Myocyte (in vitro differentiated cells): ENCODE results near the gene WNT11. TPM values are rescaled to one million over a fixed set of nuclear protein-coding genes. Genes with fewer than 3 reads are reported as not detected.

Experiments
- DNase-seq: peaks from one replicate; pipeline ENCODE4 v3.0.0-alpha.2; 2012; ENCODE audit warnings: low read depth
- total RNA-seq: library from RNA; depleted of rRNA; stranded (reverse); fragments of >200 nt; gene quantifications from 2 replicates; pipeline ENCODE4 v1.2.3, GENCODE V29; 2014

Gene WNT11
- total RNA-seq, 1 donor from 2014 or later = 0.24 TPM

DNA sequence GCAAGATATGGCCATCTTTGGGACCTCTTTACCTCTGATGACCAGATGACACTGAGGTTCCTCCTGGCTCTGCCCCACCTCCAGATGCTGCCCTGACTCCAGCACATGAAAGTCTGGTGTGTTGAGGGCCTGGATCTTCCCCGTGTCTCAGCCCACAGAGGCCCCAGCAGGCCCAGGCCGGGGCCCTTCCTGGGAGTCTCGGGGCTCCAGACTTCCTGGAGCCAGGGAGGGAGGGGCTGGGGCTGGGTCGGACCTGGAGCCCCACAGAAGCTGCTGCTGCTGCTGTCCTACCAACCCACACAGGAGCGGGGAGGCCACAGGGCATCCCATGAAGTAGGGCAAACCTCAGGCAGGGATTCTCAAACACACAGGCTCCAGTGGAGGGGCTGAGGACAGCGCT, 32.2 kb upstream of the WNT11 start:
- no peak for DNase-seq

DNA sequence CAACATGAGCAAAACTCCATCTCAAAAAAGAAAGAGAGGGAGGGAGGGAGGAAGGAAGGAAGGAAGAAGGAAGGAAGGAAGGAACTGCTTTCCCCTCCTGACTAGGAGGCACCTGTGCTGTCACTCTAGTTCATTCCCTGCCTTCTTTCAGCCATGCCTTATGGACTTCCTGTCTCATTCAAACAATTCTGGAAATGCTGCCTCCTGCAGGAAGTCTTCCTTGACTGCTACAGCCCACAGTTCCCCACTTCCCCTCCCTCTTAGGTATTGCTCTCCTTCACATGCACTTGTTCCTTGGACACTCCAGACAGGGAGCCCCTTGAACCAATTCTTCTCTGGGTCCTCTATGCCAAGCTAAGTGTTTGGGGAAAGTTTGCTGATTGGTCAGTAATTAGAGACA, 31.6 kb upstream of the WNT11 start:
- DNase-seq = peak; percentile 36

DNA sequence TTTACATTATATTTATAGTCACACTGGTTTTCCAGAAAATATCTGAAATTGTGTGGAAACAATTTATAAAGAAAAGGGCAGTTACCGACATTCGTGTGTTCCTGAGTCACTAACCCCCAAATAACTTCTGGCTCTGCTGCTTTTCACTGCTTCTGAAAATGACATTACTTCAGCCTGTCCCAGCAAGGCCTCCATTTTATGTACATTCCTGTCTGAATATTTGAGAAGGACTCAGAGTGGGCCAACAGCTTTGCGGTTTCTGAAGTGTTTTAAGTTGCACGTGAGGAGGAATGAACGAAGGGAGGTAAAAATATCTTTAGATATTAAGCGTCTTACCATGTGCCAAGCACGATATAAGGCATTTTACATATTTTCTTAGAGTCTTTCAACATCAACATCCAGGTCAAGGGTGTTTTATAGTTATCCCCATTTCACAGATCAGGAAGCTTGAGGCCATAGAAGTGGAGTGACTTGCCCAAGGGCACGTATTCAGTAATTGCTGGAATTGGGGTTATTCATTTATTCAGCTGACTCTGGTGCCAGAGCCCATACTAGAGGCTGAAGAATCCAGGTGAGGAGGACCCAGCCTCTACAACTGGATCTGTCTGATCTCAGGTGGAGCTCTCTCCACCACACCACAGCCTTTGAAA, 30.8 kb upstream of the WNT11 start:
- DNase-seq = no peak

GRCh38 chr11:76236092-76236999, 30.0 kb upstream of the WNT11 start:
- DNase-seq = peak; percentile 77

DNA sequence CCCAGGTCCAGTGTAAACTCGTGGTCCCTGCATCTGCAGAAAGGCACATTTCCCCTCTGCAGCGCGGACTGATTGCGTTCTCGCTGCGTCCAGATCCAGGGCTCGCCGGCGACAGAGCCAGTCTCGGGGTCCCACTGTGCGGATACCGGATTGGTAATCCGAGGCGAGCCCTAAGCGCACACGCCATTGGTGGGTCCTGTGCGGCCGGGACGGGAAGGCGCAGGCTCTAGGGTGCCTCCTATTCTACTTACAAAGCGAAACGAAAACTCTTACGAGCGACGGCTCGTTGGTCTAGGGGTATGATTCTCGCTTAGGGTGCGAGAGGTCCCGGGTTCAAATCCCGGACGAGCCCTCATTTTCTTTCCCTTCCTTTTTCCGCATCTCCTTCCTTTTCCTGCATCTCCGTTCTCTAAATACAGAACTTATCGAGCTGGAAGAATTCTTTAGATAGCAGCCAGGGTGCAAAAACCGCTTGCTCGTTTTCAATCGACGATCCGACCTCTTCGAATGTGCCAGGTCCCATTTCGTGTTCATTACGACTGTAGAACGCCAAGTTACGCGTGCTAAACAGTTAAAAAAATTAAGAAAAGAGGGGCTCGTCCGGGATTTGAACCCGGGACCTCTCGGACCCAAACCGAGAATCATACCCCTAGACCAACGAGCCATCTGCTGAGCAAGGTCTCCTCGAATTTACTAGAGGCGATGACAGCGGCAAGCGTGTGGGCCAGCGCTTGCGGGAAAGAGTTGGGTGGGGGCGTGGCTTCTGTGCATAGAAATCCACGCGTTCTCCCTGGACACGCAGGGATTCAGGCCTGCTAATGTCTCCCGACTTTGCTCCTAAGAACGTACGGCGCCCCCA, 29.2 kb upstream of the WNT11 start:
- peak; percentile 95 for DNase-seq

DNA sequence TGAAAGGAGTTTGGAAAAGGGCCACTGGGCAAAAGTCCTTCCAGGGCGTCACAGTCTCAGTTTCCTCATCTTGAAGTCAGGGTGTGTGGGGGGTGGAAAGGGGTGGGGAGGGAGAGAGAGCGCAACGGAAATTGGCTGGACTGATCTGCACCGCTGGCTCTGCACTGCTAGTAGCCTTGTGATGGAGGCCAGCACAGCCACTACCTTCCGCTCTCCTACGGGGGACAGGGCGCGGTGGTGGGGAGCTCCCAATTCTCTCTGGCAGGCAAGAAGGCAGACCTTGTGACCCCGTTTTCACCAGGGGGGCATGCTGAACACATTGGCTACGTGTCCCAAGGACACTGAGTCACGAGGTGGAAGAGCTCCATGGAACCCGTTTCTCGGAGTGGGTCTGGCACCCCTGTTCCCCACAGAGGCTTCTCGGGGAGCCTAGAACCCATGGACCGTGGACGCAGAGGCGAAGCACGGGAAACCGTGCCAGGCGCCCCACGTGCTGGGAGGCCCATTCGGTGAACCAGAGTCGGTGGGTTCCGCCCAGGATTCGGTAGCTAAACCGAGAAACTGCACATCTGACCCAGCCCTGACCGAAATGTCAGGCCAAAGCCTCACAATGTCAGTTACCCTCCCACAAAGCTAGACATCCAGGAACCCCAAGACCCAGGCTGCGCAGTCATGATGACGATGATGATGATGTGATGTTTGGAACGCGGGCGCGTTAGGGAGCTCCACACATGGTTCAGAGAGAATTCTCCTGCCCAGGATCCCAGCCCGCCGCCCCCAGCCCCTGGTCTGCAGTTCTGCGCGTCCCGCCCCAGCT, 28.3 kb upstream of the WNT11 start:
- no peak for DNase-seq

GRCh38 chr11:76234021-76234415, 27.7 kb upstream of the WNT11 start:
- no peak for DNase-seq

DNA sequence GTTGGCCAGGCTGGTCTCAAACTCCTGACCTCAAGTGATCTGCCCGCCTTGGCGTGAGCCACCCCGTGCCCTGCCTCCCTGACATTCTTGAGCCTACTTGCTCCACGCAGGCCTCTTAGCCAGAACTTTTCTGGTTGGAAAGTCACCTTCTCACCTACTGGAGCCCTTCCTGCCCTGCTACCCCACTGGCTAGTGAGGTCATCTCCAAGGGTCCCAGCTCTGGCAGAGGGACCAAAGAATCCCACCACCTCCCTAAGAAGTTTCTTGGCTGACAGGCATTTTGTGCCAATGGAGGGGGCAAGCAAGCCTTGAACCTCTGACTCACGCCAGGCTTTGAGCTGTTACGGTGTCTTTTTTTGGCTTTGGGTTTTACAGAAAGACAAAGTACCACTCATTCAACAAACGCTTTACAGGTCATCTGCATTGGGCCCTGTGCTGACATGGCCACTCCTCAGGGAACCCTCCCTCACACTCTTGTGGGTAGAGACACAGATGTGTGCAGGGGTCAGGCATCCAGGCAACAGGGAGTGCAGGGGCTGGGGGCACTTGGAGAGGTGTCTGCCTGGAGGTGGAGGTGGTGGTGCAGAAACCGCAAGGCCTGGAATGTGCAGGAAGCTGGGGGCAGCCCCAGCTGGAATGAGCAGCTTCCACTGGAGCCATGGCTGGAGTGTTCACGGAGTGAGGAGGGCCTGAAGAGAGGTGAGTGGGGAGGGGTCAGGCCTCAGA, 27.1 kb upstream of the WNT11 start:
- no peak for DNase-seq

- no peak for DNase-seq
Observed at GRCh38 chr11:76232026-76232665, 25.8 kb upstream of the WNT11 start.

DNA sequence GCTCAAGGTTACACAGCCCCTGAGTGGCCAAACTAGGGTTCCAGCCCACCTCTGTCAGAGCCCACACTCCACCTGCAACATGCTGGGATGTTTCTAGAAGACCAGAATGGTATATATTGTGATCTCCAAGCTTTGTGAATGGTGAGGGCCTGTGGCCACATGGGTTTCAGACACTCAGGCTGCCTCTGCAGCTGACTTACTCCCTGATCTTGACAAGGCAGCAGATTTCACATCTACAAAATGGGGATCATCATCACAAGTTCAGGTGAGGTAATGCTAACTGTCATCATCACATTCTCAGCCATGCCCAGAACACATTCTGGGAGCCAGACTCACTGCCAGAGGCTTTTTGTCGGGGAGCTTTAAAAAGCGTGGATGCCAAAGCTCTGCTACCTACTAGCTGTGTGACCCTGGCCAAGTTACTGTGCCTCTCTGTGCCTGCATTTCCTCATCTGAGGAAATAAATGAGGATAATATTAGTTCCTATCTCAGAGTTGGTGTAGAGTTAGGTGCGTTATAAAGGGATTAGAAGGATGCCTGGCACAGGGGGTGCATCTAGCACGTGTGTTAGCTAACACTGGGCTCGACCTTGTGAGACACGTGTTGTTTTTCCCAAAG, 24.9 kb upstream of the WNT11 start:
- no peak for DNase-seq

- DNase-seq = no peak
Observed at GRCh38 chr11:76230392-76230791, 24.1 kb upstream of the WNT11 start.

- DNase-seq = no peak
Observed at GRCh38 chr11:76229690-76230240, 23.5 kb upstream of the WNT11 start.

GRCh38 chr11:76228875-76229149, 22.5 kb upstream of the WNT11 start:
- DNase-seq = no peak

- no peak for DNase-seq
Observed at GRCh38 chr11:76228071-76228874, 22.0 kb upstream of the WNT11 start.

DNA sequence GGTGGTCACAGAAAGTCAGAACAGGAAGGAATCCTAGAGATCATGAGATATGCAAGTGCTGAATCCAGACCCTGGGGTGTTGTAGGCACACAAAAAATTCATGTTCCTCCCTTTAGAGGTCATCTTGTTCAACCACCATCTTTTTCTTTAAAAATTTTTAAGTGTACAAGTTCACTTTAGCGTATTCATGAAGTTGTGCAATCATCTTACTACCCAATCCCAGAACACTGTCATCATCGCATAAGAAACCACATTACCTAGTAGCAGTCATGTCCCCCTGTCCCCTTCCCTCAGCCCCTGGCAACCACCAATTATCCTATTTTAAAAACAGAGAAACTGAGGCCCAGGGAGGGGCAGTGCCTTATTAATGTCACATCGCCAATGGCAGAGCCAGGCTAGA, 20.3 kb upstream of the WNT11 start:
- no peak for DNase-seq

GRCh38 chr11:76225122-76225611, 18.9 kb upstream of the WNT11 start:
- no peak for DNase-seq

DNA sequence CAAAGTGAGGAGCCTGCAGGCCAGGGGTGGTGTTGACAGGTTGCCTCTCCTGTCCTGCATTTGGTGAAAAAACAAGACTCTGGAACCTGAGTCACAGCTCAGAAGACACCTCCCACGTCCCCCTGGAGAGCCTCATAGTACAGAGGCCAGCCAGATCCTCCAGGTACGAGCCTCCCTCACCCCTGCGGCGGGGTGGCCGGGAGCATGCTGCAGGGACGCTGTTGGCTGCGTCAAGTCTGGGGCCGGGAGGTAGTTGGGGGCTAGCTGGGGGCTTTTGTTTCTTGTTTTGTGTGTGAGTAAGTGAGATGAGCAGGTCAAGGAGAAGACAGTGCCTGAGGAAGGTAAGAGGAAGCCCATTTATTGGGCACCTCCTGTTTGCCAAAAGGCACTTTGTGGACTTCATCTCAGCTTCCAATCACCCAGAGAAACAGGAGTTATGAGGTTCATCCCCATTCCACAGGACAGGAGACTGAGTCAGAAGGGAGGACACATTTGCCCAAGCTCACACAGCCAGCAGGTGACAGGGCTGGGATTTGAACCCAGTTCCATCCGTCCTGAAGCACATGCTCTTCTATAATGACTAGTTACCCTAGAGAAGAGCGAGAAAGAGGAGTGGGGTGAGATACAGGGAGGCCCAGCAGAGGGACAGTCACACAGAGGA, 18.3 kb upstream of the WNT11 start:
- no peak for DNase-seq

- no peak for DNase-seq
Observed at GRCh38 chr11:76221365-76221764, 15.1 kb upstream of the WNT11 start.
